Measurements from ENCODE around the gene TMEM243.

The TMEM243 gene

GRCh38 chr7:87190783-87191182 is 28.7 kb downstream of the TMEM243 start:
- no peaks in the 10 kb centered on the region for H3K9me2 ChIP-seq (replicated peaks; ENCODE audit: insufficient read depth, low read length)
- H3K4me2 ChIP-seq (ENCODE audit: low read depth, low read length, poor library complexity, severe bottlenecking), result no peak overlapping the region
- no peak overlapping the region for H3K4me3 ChIP-seq (ENCODE audit: insufficient read depth, low read length, poor library complexity, severe bottlenecking)
- peak overlapping the region; percentile 1; the same call in 1 of the 2 replicates for H3K27ac ChIP-seq (ENCODE audit: low read depth, low read length)
- no peaks in the 10 kb centered on the region for H3K9me3 ChIP-seq (ENCODE audit: insufficient read depth, low read length)
- H3K27me3 ChIP-seq (ENCODE audit: low read length), result no peaks in the 10 kb centered on the region
- no peak overlapping the region for H2AFZ ChIP-seq (ENCODE audit: low read depth, low read length, severe bottlenecking)
- H3K36me3 ChIP-seq (ENCODE audit: low read length), result peaks cover 98% of the 10 kb centered on the region
- no peak overlapping the region for H3K9ac ChIP-seq (ENCODE audit: low read length)
- peaks cover 24% of the 10 kb centered on the region for H4K20me1 ChIP-seq (ENCODE audit: low read depth, low read length)
- TF ChIP-seq EZH2phosphoT487 (conservative IDR thresholded peaks at IDR 0.05; ENCODE audit: low read length), result no peak
- TF ChIP-seq CTCF (IDR thresholded peaks at IDR 0.05; ENCODE audit: insufficient read depth, low read length, poor library complexity, severe bottlenecking), result no peak
- H3F3A ChIP-seq (ENCODE audit: insufficient read depth), result peaks cover 100% of the 10 kb centered on the region
- no peaks in the 10 kb centered on the region for H3K79me2 ChIP-seq (ENCODE audit: insufficient read depth, low read length)

- no peak overlapping the region for H3K9ac ChIP-seq (ENCODE audit: low read length)
- H3K9me2 ChIP-seq (replicated peaks; ENCODE audit: insufficient read depth, low read length), result no peaks in the 10 kb centered on the region
- H3K36me3 ChIP-seq (ENCODE audit: low read length), result peaks cover 98% of the 10 kb centered on the region
- peaks cover 7% of the 10 kb centered on the region; the same call in 1 of the 2 replicates for H4K20me1 ChIP-seq (ENCODE audit: low read depth, low read length)
- H3K27ac ChIP-seq (ENCODE audit: low read depth, low read length), result no peak overlapping the region
- H3K27me3 ChIP-seq (ENCODE audit: low read length), result no peaks in the 10 kb centered on the region
- H3K9me3 ChIP-seq (ENCODE audit: insufficient read depth, low read length), result no peaks in the 10 kb centered on the region
- no peak overlapping the region for H2AFZ ChIP-seq (ENCODE audit: low read depth, low read length, severe bottlenecking)
- TF ChIP-seq EZH2phosphoT487 (conservative IDR thresholded peaks at IDR 0.05; ENCODE audit: low read length) (no peak), CTCF (IDR thresholded peaks at IDR 0.05; ENCODE audit: insufficient read depth, low read length, poor library complexity, severe bottlenecking) (no peak)
- peaks cover 100% of the 10 kb centered on the region for H3F3A ChIP-seq (ENCODE audit: insufficient read depth)
- H3K79me2 ChIP-seq (ENCODE audit: insufficient read depth, low read length), result no peaks in the 10 kb centered on the region
- no peak overlapping the region for H3K4me2 ChIP-seq (ENCODE audit: low read depth, low read length, poor library complexity, severe bottlenecking)
- no peak overlapping the region for H3K4me3 ChIP-seq (ENCODE audit: insufficient read depth, low read length, poor library complexity, severe bottlenecking)
Observed at GRCh38 chr7:87188930-87189329, 30.6 kb downstream of the TMEM243 start.

- H2AFZ ChIP-seq (ENCODE audit: low read depth, low read length, severe bottlenecking), result no peak overlapping the region
- peaks cover 90% of the 10 kb centered on the region for H3F3A ChIP-seq (ENCODE audit: insufficient read depth)
- no peaks in the 10 kb centered on the region for H3K27me3 ChIP-seq (ENCODE audit: low read length)
- TF ChIP-seq EZH2phosphoT487 (conservative IDR thresholded peaks at IDR 0.05; ENCODE audit: low read length) (no peak), CTCF (IDR thresholded peaks at IDR 0.05; ENCODE audit: insufficient read depth, low read length, poor library complexity, severe bottlenecking) (no peak)
- peaks cover 98% of the 10 kb centered on the region for H3K36me3 ChIP-seq (ENCODE audit: low read length)
- H3K9me2 ChIP-seq (replicated peaks; ENCODE audit: insufficient read depth, low read length), result no peaks in the 10 kb centered on the region
- H3K4me3 ChIP-seq (ENCODE audit: insufficient read depth, low read length, poor library complexity, severe bottlenecking), result no peak overlapping the region
- peaks cover 4% of the 10 kb centered on the region; the same call in 1 of the 2 replicates for H4K20me1 ChIP-seq (ENCODE audit: low read depth, low read length)
- H3K9me3 ChIP-seq (ENCODE audit: insufficient read depth, low read length), result no peaks in the 10 kb centered on the region
- no peak overlapping the region for H3K4me2 ChIP-seq (ENCODE audit: low read depth, low read length, poor library complexity, severe bottlenecking)
- H3K27ac ChIP-seq (ENCODE audit: low read depth, low read length), result no peak overlapping the region
- no peaks in the 10 kb centered on the region for H3K79me2 ChIP-seq (ENCODE audit: insufficient read depth, low read length)
- no peak overlapping the region for H3K9ac ChIP-seq (ENCODE audit: low read length)
Observed at GRCh38 chr7:87187120-87187519, 32.4 kb downstream of the TMEM243 start.

Measured in SU-DHL-6 (cell line).